Measurements from ENCODE around the gene HGS.

GRCh38 chr17:81664051-81664470 lies 19.8 kb upstream of the HGS start:
- TF ChIP-seq EZH2 (IDR thresholded peaks at IDR 0.05; ENCODE audit: borderline replicate concordance, insufficient read depth, low read length, poor library complexity, severe bottlenecking): no peak
- no peak for TF ChIP-seq CTCF (IDR thresholded peaks at IDR 0.05; ENCODE audit: poor library complexity, severe bottlenecking)
- TF ChIP-seq TAF1 (IDR thresholded peaks at IDR 0.05; ENCODE audit: low read depth): no peak
- TF ChIP-seq REST (IDR thresholded peaks at IDR 0.05; ENCODE audit: borderline replicate concordance): no peak
- TF ChIP-seq POLR2AphosphoS5 (IDR thresholded peaks at IDR 0.05): no peak
